Endodermal cell (in vitro differentiated cells): ENCODE data around the gene TUBB3. TPM values are rescaled to one million over a fixed set of nuclear protein-coding genes. Genes with fewer than 3 reads are reported as not detected.
"Not testable (repeated sequence)": the region's sequence is repeated elsewhere in the genome, so short reads cannot be mapped to it uniquely, and the experiment has no call there.

Experiments
- DNase-seq: peaks from one replicate; pipeline ENCODE4 v3.0.0-alpha.2; 2017
- H3K27ac ChIP-seq: 2 replicates; pipeline ENCODE4 v1.5.1; 2013; ENCODE audit warnings: mild to moderate bottlenecking, low read depth, low read length, moderate library complexity
- H3K27me3 ChIP-seq: 2 replicates; pipeline ENCODE4 v1.6.1; 2013; ENCODE audit warnings: mild to moderate bottlenecking, low read length, moderate library complexity; ENCODE audit not compliant: insufficient read depth, control insufficient read depth, poor library complexity, severe bottlenecking
- H3K36me3 ChIP-seq: 2 replicates; pipeline ENCODE4 v1.7.0; 2013; ENCODE audit warnings: mild to moderate bottlenecking, low read length, moderate library complexity; ENCODE audit not compliant: control insufficient read depth, insufficient read depth
- H3K4me1 ChIP-seq: one replicate; pipeline ENCODE4 v1.7.0; 2013; ENCODE audit warnings: low read length; ENCODE audit not compliant: control insufficient read depth, insufficient read depth
- H3K4me3 ChIP-seq: 2 replicates; pipeline ENCODE4 v1.5.1; 2013; ENCODE audit warnings: mild to moderate bottlenecking, low read length, moderate library complexity
- H3K9ac ChIP-seq: 2 replicates; pipeline ENCODE4 v1.6.1; 2013; ENCODE audit warnings: mild to moderate bottlenecking, low read length, moderate library complexity; ENCODE audit not compliant: poor library complexity, severe bottlenecking; ENCODE audit errors: extremely low read depth
- H3K9me3 ChIP-seq: 2 replicates; pipeline ENCODE4 v1.6.1; 2013; ENCODE audit warnings: mild to moderate bottlenecking, low read length, moderate library complexity; ENCODE audit not compliant: control insufficient read depth
- H3K27ac Mint-ChIP-seq: 2 replicates; pipeline ENCODE4 v1.8.0; 2020; ENCODE audit warnings: mixed read lengths
- H3K27me3 Mint-ChIP-seq: 2 replicates; pipeline ENCODE4 v1.8.0; 2021; ENCODE audit warnings: mild to moderate bottlenecking, mixed read lengths; ENCODE audit not compliant: insufficient read depth
- H3K36me3 Mint-ChIP-seq: 2 replicates; pipeline ENCODE4 v1.8.0; 2020; ENCODE audit warnings: low read depth, mixed read lengths
- H3K4me1 Mint-ChIP-seq: 2 replicates; pipeline ENCODE4 v1.8.0; 2020; ENCODE audit warnings: mixed read lengths
- H3K4me3 Mint-ChIP-seq: 2 replicates; pipeline ENCODE4 v1.8.0; 2020; ENCODE audit warnings: mild to moderate bottlenecking, moderate library complexity, mixed read lengths
- H3K9me3 Mint-ChIP-seq: 2 replicates; pipeline ENCODE4 v1.8.0; 2020; ENCODE audit warnings: mild to moderate bottlenecking, mixed read lengths
- CTCF ChIP-seq: fragments of 200-600 bp; sonication (generic); conservative IDR thresholded peaks from 2 replicates; pipeline ENCODE4 v1.5.0; 2021; ENCODE audit warnings: antibody characterized with exemption, mild to moderate bottlenecking
- WGBS, 2 experiments: methylation state at CpG; one replicate each; pipeline versions ENCODE4 v1.1.5 to v1.1.7; 2013; ENCODE audit warnings: missing lambda C conversion rate in 2 of 2, mixed read lengths in 1 of 2; ENCODE audit not compliant: insufficient coverage in 1 of 2, insufficient read length in 1 of 2; 5-methylcytosine and 5-hydroxymethylcytosine counted together
- total RNA-seq, 2 donors: library from RNA; stranded (reverse); fragmentation: NEBNext Ultra II Directional in 1 of 2; extraction: Animal tissue kit (Norgen Biotek cat#: 25700) in 1 of 2; gene quantifications; 2 replicates in 1 of 2; 3 replicates in 1 of 2; pipeline ENCODE4 v1.2.1, GENCODE V29; 2021

Gene TUBB3
- total RNA-seq, 2 donors from 2014 or later: 109 to 140 TPM

- H3K4me3 ChIP-seq: no peak overlapping the region
- H3K36me3 Mint-ChIP-seq: peaks cover 59% of the 10 kb centered on the region
- no peaks in the 10 kb centered on the region for H3K4me1 Mint-ChIP-seq
- no peak for TF ChIP-seq CTCF
- no peaks in the 10 kb centered on the region for H3K27me3 Mint-ChIP-seq
- peaks cover 72% of the 10 kb centered on the region for H3K36me3 ChIP-seq
- H3K9me3 Mint-ChIP-seq: no peaks in the 10 kb centered on the region
- no peaks in the 10 kb centered on the region for H3K27me3 ChIP-seq
- H3K27ac Mint-ChIP-seq: no peak overlapping the region
- H3K4me1 ChIP-seq: no peaks in the 10 kb centered on the region
- H3K9ac ChIP-seq: no peak overlapping the region
- DNase-seq: peak; percentile 16
- no peaks in the 10 kb centered on the region for H3K9me3 ChIP-seq
- 94 to 95% methylated on average over 5 to 6 of the region's 6 CpGs for WGBS, 2 experiments
- no peak overlapping the region for H3K4me3 Mint-ChIP-seq
- H3K27ac ChIP-seq: no peak overlapping the region
Measured at GRCh38 chr16:89931964-89932363, 8.8 kb downstream of the TUBB3 start.

DNA sequence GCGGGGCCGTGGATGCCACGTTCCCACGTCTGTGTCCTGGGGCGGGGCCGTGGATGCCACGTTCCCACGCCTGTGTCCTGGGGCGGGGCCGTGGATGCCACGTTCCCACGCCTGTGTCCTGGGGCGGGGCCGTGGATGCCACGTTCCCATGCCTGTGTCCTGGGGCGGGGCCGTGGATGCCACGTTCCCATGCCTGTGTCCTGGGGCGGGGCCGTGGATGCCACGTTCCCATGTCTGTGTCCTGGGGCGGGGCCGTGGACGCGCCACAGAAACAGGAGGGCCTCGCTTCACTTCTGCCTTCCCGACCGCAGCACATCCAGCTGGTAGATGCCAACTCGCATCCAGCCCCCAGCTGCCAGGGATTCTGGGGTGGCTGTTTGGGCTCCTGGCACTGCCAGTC, 10.9 kb downstream of the TUBB3 start:
- not testable (repeated sequence) for H3K9ac ChIP-seq, H3K4me3 Mint-ChIP-seq, DNase-seq, H3K9me3 ChIP-seq, H3K4me1 Mint-ChIP-seq, H3K4me3 ChIP-seq, H3K4me1 ChIP-seq, H3K9me3 Mint-ChIP-seq, H3K27ac Mint-ChIP-seq, H3K27me3 ChIP-seq, H3K27ac ChIP-seq, H3K27me3 Mint-ChIP-seq
- H3K36me3 Mint-ChIP-seq: peaks cover 52% of the 10 kb centered on the region
- 96 to 98% methylated on average over 16 to 29 of the region's 29 CpGs for WGBS, 2 experiments
- H3K36me3 ChIP-seq: peaks cover 59% of the 10 kb centered on the region

- Histone ChIP-seq H3K27ac (no peak overlapping the region), H3K27me3 (no peaks in the 10 kb centered on the region), H3K4me3 (no peak overlapping the region), H3K9ac (no peak overlapping the region), H3K36me3 (peaks cover 51% of the 10 kb centered on the region), H3K4me1 (no peaks in the 10 kb centered on the region), H3K9me3 (no peaks in the 10 kb centered on the region)
- 96% methylated on average over 48 to 61 of the region's 61 CpGs for WGBS, 2 experiments
- H3K4me1 Mint-ChIP-seq: no peaks in the 10 kb centered on the region
- H3K27me3 Mint-ChIP-seq: no peaks in the 10 kb centered on the region
- H3K27ac Mint-ChIP-seq: no peak overlapping the region
- H3K36me3 Mint-ChIP-seq: peaks cover 44% of the 10 kb centered on the region
- no peaks in the 10 kb centered on the region for H3K9me3 Mint-ChIP-seq
- DNase-seq: peak; percentile 34
- TF ChIP-seq CTCF: no peak
- no peak overlapping the region for H3K4me3 Mint-ChIP-seq
Measured at GRCh38 chr16:89934611-89935553, 11.7 kb downstream of the TUBB3 start.

DNA sequence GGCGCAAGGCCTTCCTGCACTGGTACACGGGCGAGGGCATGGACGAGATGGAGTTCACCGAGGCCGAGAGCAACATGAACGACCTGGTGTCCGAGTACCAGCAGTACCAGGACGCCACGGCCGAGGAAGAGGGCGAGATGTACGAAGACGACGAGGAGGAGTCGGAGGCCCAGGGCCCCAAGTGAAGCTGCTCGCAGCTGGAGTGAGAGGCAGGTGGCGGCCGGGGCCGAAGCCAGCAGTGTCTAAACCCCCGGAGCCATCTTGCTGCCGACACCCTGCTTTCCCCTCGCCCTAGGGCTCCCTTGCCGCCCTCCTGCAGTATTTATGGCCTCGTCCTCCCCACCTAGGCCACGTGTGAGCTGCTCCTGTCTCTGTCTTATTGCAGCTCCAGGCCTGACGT, 12.5 kb downstream of the TUBB3 start:
- H3K9ac ChIP-seq, H3K9me3 ChIP-seq, H3K4me3 Mint-ChIP-seq, H3K27ac ChIP-seq, H3K27ac Mint-ChIP-seq, H3K27me3 Mint-ChIP-seq, H3K4me1 ChIP-seq, H3K4me1 Mint-ChIP-seq, H3K27me3 ChIP-seq, H3K9me3 Mint-ChIP-seq, H3K4me3 ChIP-seq, DNase-seq: not testable (repeated sequence)
- H3K36me3 Mint-ChIP-seq: peaks cover 43% of the 10 kb centered on the region
- WGBS, 2 experiments: 93 to 97% methylated on average over 13 to 24 of the region's 27 CpGs
- H3K36me3 ChIP-seq: peaks cover 48% of the 10 kb centered on the region
